DMS 273 (cell line): ENCODE data around the gene THTPA.
"Not testable (repeated sequence)": the region's sequence is repeated elsewhere in the genome, so short reads cannot be mapped to it uniquely, and the experiment has no call there.

ENCODE experiments used
- DNase-seq: peaks from one replicate; lab custom pipeline; 2025; ENCODE audit not compliant: unreplicated experiment; lab: John Stamatoyannopoulos, UW

The THTPA gene

GRCh38 chr14:23609001-23609400 is 52.9 kb downstream of the THTPA start:
- no peak for DNase-seq

- not testable (repeated sequence) for DNase-seq
These were observed 53.5 kb downstream of the THTPA start for GRCh38 chr14:23609411-23610089.
